SJCRH30 (cell line): ENCODE data around the gene DDX18. TPM values are rescaled to one million over a fixed set of nuclear protein-coding genes. Genes with fewer than 3 reads are reported as not detected.
"Not testable (repeated sequence)": the region's sequence is repeated elsewhere in the genome, so short reads cannot be mapped to it uniquely, and the experiment has no call there.

Experiments
- DNase-seq, 2 experiments: peaks; one replicate each; pipeline ENCODE4 v3.0.0-alpha.2; 2015 to 2020
- H3K27ac ChIP-seq: fragments of 250-450 bp; sonication (Bioruptor Pico); 2 replicates; pipeline ENCODE4 v1.5.1; 2020; ENCODE audit warnings: mild to moderate bottlenecking, moderate library complexity
- H3K27me3 ChIP-seq: fragments of 250-450 bp; sonication (Bioruptor Pico); 2 replicates; pipeline ENCODE4 v1.5.1; 2020; ENCODE audit warnings: mild to moderate bottlenecking, moderate library complexity
- H3K36me3 ChIP-seq: fragments of 250-450 bp; sonication (Bioruptor Pico); 2 replicates; pipeline ENCODE4 v1.5.1; 2020; ENCODE audit warnings: mild to moderate bottlenecking, moderate library complexity
- H3K4me1 ChIP-seq: fragments of 250-450 bp; sonication (Bioruptor Pico); 2 replicates; pipeline ENCODE4 v1.5.1; 2020; ENCODE audit warnings: mild to moderate bottlenecking, moderate library complexity
- H3K4me3 ChIP-seq: fragments of 250-450 bp; sonication (Bioruptor Pico); 2 replicates; pipeline ENCODE4 v1.5.1; 2020; ENCODE audit warnings: mild to moderate bottlenecking, moderate library complexity
- H3K9me3 ChIP-seq: fragments of 250-450 bp; sonication (Bioruptor Pico); replicated peaks from 2 replicates; pipeline ENCODE4 v1.5.1; 2020; ENCODE audit warnings: mild to moderate bottlenecking, moderate library complexity
- total RNA-seq: library from RNA; depleted of rRNA; stranded (reverse); fragments of >200 nt; shearing (Covaris generic); gene quantifications from 2 replicates; pipeline ENCODE4 v1.2.3, GENCODE V29; 2014

The DDX18 gene
- total RNA-seq, 1 experiment from 2014 or later: 124 TPM

DNA sequence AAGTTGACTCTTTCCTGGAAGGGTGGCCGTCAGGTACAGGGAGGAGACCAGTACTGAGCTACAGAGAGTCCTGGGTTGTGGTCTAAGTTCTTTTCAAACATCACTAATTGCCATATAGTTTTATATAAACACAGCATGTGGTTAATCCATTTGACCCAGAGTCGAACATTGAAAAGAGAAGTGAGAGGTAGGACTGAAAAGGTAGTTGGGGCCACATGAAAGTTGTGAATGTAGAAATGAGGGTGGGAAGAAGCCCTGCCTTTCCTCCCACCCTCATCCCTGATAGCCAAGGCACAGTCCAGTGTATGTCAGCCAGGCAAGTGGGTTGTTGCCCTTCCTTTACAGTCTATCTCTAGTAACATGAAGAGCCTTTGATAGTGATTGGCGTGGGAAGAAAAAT lies 4.4 kb downstream of the DDX18 start:
- H3K27me3 ChIP-seq: no peaks in the 10 kb centered on the region
- no peak overlapping the region for H3K27ac ChIP-seq
- H3K4me1 ChIP-seq: peaks cover 4% of the 10 kb centered on the region; the same call in 1 of the 2 replicates
- H3K36me3 ChIP-seq: peaks cover 71% of the 10 kb centered on the region
- H3K4me3 ChIP-seq: no peak overlapping the region
- H3K9me3 ChIP-seq: no peaks in the 10 kb centered on the region
- no peak for DNase-seq

DNA sequence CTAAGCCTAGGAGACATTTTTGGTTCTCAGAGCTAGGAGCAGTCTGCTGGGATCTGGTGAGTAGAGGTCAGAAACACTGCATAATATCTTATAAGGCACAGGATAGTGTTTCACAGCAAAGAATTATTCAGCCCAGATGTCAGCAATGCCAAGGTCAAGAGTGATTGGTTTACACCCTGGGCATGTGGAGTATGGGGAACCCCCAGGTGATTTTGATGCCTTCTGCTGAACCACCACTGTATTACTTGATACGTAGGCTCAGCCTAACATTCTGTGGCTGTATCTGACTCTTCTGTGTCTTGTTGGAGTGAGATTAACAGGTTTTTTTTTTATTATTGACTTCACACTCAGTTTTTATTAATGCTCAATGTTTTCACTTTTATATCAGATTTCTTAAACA lies 6.0 kb downstream of the DDX18 start:
- Histone ChIP-seq H3K27ac (no peak overlapping the region), H3K27me3 (no peaks in the 10 kb centered on the region), H3K4me1 (peaks cover 4% of the 10 kb centered on the region; the same call in 1 of the 2 replicates), H3K36me3 (peaks cover 85% of the 10 kb centered on the region), H3K4me3 (no peak overlapping the region), H3K9me3 (no peaks in the 10 kb centered on the region)
- no peak for DNase-seq

DNA sequence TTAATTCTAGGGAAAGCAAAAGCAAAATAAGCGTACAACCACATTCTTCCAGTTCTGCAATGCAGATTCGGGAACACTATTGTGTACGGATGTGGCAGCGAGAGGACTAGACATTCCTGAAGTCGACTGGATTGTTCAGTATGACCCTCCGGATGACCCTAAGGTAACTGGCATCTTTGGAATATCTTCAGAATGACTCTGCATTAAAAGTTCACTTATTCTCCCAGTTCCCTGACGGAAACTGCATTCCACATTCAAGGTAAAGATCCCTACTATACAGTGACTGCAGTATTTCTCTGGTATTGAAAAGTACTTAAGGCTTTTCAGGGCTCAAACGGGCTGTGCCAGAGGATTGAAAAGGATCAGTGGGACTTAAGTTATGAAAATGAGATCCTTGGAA lies 10.9 kb downstream of the DDX18 start:
- no peak for DNase-seq
- no peaks in the 10 kb centered on the region for H3K9me3 ChIP-seq
- no peak overlapping the region for H3K4me3 ChIP-seq
- no peaks in the 10 kb centered on the region for H3K27me3 ChIP-seq
- no peaks in the 10 kb centered on the region for H3K4me1 ChIP-seq
- H3K36me3 ChIP-seq: peaks cover 92% of the 10 kb centered on the region
- H3K27ac ChIP-seq: no peak overlapping the region

DNA sequence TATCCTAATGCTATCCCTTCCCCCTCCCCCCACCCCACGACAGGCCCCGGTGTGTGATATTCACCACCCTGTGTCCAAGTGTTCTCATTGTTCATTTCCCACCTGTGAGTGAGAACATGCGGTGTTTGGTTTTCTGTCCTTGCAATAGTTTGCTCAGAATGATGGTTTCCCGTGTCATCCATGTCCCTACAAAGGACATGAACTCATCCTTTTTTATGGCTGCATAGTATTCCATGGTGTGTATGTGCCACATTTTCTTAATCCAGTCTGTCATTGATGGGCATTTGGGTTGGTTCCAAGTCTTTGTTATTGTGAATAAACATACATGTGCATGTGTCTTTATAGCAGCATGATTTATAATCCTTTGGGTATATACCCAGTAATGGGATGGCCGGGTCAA lies 13.0 kb downstream of the DDX18 start:
- DNase-seq, H3K4me1 ChIP-seq, H3K4me3 ChIP-seq, H3K27me3 ChIP-seq, H3K9me3 ChIP-seq, H3K27ac ChIP-seq: not testable (repeated sequence)
- H3K36me3 ChIP-seq: peaks cover 83% of the 10 kb centered on the region

DNA sequence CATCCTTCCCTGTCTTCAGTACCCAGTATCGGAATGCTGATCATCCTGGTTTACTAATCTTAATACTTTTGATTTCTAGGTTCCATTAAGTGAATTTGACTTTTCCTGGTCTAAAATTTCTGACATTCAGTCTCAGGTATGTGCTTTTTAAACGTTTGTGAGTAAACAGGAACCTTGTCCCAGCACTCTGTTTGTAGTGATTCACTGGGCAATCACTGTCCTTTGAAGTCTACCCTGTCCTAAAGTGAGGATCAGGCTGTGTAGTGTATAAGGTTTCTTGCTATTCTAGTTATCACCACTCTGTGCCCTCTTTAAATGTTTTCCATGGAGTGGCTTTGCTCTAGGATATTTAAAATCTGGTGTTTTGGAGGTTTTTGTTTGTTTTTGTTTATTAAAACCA lies 14.4 kb downstream of the DDX18 start:
- no peak for DNase-seq
- Histone ChIP-seq H3K9me3 (no peaks in the 10 kb centered on the region), H3K27ac (no peak overlapping the region), H3K27me3 (no peaks in the 10 kb centered on the region), H3K4me1 (no peaks in the 10 kb centered on the region), H3K4me3 (no peak overlapping the region), H3K36me3 (peaks cover 69% of the 10 kb centered on the region)

DNA sequence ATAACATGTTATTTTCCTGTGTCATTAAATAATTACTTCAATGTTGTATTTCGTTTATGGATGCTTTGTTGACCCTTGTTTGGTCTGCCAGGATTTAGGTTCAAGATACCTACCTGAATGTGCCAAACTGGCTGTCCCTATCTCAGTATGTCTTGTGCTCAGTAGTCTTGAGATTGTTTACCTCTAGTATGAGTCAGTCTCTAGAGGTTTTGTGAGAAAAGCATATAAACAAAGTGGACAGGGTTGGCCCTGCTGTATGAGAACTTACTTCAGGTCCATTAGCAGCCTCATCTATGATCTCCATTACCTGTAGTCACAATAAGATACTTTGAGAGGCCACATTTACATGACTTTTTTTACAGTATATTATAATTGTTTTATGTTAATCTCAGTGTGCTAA lies 17.8 kb downstream of the DDX18 start:
- no peaks in the 10 kb centered on the region for H3K27me3 ChIP-seq
- no peak overlapping the region for H3K4me3 ChIP-seq
- no peak overlapping the region for H3K27ac ChIP-seq
- no peaks in the 10 kb centered on the region for H3K9me3 ChIP-seq
- H3K4me1 ChIP-seq: no peaks in the 10 kb centered on the region; the same call in 1 of the 2 replicates
- peaks cover 38% of the 10 kb centered on the region for H3K36me3 ChIP-seq
- DNase-seq: no peak

DNA sequence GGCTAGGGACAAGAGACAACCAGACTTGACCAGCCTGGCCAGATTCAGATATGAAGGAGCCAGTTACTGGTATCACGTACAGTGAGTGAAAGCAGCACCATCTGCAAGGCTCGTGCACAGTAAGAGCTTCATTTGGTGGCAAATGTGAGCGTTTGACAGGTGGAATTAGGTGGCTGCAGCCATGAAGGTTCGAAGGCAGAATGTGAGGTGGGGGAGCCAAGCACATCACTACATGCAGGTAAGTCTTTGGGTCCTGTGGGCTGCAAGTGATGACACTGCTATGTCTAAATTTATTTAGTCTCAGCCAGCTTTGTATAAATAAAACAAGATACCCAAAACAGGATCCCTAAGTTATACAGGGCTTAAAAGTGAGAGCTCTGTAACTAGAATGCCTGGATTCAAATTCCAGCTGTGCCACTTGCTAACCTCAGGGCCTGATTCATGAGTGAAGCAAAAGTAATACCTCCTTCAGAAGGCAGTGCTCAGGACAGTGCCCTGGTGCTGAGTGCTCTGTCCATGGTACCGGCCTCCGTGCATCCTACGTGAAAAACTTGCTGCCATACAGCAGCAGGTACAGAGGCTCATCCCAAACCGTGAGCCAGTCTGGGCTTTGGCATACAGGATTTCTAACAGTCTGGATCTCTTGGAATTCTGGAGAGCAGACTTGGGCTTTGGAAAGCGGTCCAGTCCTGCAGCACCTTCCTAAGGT lies 18.6 kb downstream of the DDX18 start:
- no peaks in the 10 kb centered on the region; the same call in 1 of the 2 replicates for H3K4me1 ChIP-seq
- no peaks in the 10 kb centered on the region for H3K9me3 ChIP-seq
- DNase-seq: peak; percentile 20 to 36
- H3K27me3 ChIP-seq: no peaks in the 10 kb centered on the region
- peaks cover 31% of the 10 kb centered on the region for H3K36me3 ChIP-seq
- H3K27ac ChIP-seq: no peak overlapping the region
- no peak overlapping the region for H3K4me3 ChIP-seq

DNA sequence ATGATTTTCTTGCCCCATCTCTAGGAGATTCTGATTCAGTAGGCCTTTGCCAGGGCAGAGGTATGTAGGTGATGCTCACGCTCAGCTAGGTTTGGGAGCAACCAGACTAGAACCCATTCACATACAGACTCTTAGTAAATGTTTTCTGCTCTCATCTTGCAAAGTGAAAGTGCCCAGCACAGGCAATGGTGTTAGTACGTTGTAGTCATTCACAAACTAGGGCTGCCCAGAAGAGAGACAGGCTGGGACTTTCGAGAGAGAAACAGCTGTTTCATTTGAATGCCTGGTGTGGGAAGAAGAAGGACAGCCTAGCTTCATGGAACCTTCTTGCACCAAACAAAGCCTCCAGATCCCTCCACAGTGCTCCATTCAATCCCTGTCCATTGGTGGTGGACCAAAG lies 19.4 kb downstream of the DDX18 start:
- H3K36me3 ChIP-seq: peaks cover 22% of the 10 kb centered on the region
- H3K27ac ChIP-seq: no peak overlapping the region
- no peaks in the 10 kb centered on the region; the same call in 1 of the 2 replicates for H3K4me1 ChIP-seq
- no peak overlapping the region for H3K4me3 ChIP-seq
- H3K27me3 ChIP-seq: no peaks in the 10 kb centered on the region
- no peak for DNase-seq
- H3K9me3 ChIP-seq: no peaks in the 10 kb centered on the region

DNA sequence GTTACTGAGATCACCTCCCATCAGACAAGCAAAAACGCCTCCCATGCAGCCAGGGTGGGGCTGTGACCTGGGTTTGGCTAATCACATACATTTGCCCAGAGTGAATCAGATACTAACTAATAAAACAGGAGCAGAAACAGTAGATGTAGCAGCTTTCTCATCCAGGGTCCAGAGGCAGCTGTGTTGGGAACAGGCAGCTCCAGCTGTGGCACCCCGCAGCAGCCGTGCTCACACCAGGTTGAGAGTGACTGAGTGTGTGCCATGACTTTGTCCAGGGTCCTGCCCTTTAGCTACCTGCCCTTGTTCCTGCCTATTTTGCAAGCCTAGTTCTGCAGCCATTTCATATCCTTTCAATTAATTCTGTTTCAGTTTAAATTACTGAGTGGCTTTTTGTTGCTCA lies 20.5 kb downstream of the DDX18 start:
- no peak overlapping the region for H3K27ac ChIP-seq
- no peaks in the 10 kb centered on the region for H3K27me3 ChIP-seq
- H3K36me3 ChIP-seq: peaks cover 16% of the 10 kb centered on the region
- H3K9me3 ChIP-seq: no peaks in the 10 kb centered on the region
- no peaks in the 10 kb centered on the region; the same call in 1 of the 2 replicates for H3K4me1 ChIP-seq
- no peak for DNase-seq
- no peak overlapping the region for H3K4me3 ChIP-seq

DNA sequence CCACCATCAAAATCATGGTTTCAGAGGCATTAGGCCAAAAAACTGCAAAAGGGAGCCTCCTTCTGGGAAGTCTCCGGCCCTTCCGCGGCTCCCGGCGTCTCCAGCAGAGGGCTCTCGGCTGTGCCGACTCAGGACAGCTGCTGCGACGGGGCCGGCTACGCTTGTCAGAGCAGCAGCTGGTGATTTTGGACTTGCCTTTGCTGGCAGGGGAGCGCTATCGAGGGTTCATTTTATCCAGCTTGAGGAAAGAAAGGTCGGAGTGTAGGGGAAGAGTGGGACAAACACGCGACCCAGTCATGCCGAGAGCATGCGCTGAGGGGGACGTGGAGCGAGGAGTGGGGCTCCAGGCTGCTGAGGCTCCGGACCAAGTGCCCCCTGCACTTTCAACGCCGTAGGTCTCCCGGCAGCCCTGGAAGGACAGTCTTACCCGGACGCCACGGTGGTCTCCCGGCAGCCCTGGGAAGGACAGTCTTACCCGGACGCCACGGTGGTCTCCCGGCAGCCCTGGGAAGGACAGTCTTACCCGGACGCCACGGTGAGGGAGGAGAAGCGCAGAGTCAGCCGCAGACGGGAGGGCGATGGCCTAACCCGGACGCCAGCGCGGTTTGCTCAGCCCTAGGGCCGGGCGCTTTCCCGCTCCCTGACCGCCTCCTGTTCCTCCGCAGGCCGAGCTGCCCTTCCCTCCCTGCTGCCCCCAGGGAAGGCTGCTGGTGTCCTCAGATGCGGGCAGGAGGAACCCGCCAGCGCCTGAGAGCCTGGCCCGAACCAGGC lies 21.7 kb downstream of the DDX18 start:
- no peaks in the 10 kb centered on the region for H3K27me3 ChIP-seq
- peaks cover 4% of the 10 kb centered on the region for H3K36me3 ChIP-seq
- peak overlapping the region; percentile 27 for H3K27ac ChIP-seq
- no peaks in the 10 kb centered on the region; the same call in 1 of the 2 replicates for H3K4me1 ChIP-seq
- DNase-seq: peak; percentile 71 to 73
- H3K9me3 ChIP-seq: no peaks in the 10 kb centered on the region
- H3K4me3 ChIP-seq: no peak overlapping the region

DNA sequence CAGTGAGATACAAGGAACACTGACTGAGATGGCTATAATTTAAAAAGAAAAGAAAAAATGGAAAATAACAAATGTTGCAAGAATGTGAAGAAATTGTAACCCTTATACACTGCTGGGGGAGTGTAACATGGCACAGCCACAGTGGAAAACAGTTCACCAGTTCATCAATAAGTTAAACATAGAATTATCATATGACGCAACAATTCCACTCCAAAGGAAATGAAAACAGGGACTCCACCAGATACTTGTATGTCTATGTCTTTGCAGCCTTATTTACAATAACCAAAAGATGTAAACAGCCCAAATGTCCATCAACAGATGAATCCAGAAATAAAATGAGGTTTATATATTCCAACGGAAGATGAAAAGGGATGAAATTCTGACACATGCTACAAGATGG lies 30.8 kb downstream of the DDX18 start:
- no peaks in the 10 kb centered on the region for H3K4me1 ChIP-seq
- no peaks in the 10 kb centered on the region for H3K36me3 ChIP-seq
- no peak for DNase-seq

DNA sequence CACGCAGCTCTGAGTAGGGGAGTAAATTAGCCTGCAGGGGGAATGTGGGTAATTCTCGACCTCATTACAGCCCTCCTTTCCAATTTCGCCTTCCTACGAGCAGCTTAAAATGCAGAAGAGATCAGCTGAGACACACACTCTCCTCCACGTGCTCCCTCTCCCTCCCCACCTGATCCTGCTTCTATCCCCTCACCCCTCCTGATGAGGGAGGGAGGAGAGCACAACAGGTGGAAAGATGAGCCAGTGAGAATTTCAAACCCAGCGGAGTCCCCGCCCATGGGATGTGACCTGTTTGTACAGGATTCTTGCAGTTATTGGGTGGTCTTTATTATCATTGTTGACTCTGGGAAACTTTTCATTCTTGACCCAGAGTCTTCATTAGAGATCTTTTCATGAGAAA lies 35.5 kb downstream of the DDX18 start:
- no peaks in the 10 kb centered on the region for H3K36me3 ChIP-seq
- H3K9me3 ChIP-seq: no peaks in the 10 kb centered on the region
- H3K4me3 ChIP-seq: no peak overlapping the region
- H3K4me1 ChIP-seq: no peaks in the 10 kb centered on the region
- peaks cover 8% of the 10 kb centered on the region for H3K27me3 ChIP-seq
- no peak overlapping the region for H3K27ac ChIP-seq
- DNase-seq: no peak

More for the DNA sequence above, 30.8 kb downstream of the DDX18 start:
- H3K27ac ChIP-seq: no peak overlapping the region
- no peaks in the 10 kb centered on the region; the same call in 1 of the 2 replicates for H3K27me3 ChIP-seq
- no peaks in the 10 kb centered on the region for H3K9me3 ChIP-seq
- no peak overlapping the region for H3K4me3 ChIP-seq

DNA sequence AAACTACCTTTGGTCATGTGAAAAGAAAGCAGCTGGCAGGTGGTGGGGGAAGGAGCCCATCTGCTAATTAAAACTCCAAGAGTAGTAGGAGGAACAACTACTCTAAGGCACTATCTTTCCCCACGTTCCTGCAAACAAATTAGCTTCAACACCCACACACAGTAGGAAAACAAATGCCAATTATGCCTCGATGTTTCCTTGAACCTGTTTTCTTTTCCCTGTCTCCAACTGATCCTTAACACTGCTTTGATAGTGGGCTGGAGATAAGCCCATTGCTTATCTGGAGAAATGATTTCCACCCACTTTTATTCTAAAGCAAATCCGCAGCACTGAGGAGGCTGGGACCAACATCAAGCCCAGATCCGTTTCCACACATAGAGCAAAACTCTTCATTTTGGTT lies 36.0 kb downstream of the DDX18 start:
- H3K4me1 ChIP-seq: no peaks in the 10 kb centered on the region
- no peak overlapping the region for H3K27ac ChIP-seq
- no peak overlapping the region for H3K4me3 ChIP-seq
- H3K36me3 ChIP-seq: no peaks in the 10 kb centered on the region
- no peak for DNase-seq
- H3K9me3 ChIP-seq: no peaks in the 10 kb centered on the region
- peaks cover 8% of the 10 kb centered on the region for H3K27me3 ChIP-seq

DNA sequence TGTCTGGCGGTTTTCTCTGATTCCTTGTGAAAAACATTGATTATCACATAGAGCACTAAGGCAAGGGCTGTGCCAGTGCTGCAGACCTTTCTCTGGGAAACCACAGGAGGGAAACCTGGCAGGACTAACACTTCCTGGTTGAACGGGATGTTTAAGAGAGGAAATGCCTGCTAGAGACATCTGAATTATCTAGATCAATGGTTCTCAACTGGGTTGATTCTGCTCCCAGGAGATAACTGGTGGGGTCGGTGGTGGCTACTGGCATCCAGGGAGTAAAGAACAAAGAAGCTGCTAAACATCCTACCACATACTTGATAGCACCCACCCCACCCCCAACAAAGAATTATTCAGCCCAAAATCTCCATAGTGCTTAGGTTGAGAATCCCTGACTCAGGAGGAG lies 37.5 kb downstream of the DDX18 start:
- DNase-seq: no peak
- peaks cover 4% of the 10 kb centered on the region; the same call in 1 of the 2 replicates for H3K4me1 ChIP-seq
- H3K27me3 ChIP-seq: peaks cover 8% of the 10 kb centered on the region
- no peaks in the 10 kb centered on the region for H3K9me3 ChIP-seq
- no peak overlapping the region for H3K4me3 ChIP-seq
- H3K36me3 ChIP-seq: no peaks in the 10 kb centered on the region
- no peak overlapping the region for H3K27ac ChIP-seq

DNA sequence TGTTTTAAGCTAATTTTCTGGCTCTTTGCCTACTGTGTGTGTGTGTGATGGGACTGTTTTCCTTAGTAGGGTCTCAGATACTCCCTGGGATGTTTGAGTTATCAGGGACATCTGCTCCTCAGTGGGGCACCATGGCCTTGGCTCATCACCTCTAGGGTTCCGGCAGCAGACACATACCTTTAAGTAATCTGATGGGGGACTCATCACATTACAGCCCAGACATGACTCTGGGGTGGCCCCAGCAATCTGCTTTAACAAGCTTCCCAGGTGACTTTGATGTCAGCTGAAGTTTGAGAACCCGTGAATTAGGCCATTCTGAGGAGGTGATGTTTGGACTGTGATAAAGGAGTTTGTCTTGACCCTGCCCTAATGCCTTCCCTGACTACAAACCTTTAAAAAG lies 38.8 kb downstream of the DDX18 start:
- Histone ChIP-seq H3K27ac (no peak overlapping the region), H3K4me3 (no peak overlapping the region), H3K4me1 (peaks cover 4% of the 10 kb centered on the region; the same call in 1 of the 2 replicates), H3K9me3 (no peaks in the 10 kb centered on the region), H3K36me3 (no peaks in the 10 kb centered on the region), H3K27me3 (peaks cover 8% of the 10 kb centered on the region)
- no peak for DNase-seq
